Left cardiac atrium (tissue), 4 donors: ENCODE measurements around the gene BANF2. TPM values are rescaled to one million over a fixed set of nuclear protein-coding genes. Genes with fewer than 3 reads are reported as not detected.

Source experiments
- ATAC-seq, 2 donors: fragments of 200-7000 bp; cut with Tn5 transposase; one replicate each; pipeline ENCODE4 v1.9.1; 2020; ENCODE audit warnings: mild to moderate bottlenecking in 2 of 2, moderate library complexity in 2 of 2
- DNase-seq: peaks from one replicate; pipeline ENCODE4 v3.0.0-alpha.2; 2020
- intact Hi-C, 2 donors: fragments of 100-400 bp; cut with DNase I; formaldehyde crosslinking; loops; one replicate each; pipeline versions ENCODE4 v1.14.1 to v1.15.1; 2022 to 2023
- total RNA-seq, 2 donors: library from RNA; stranded (reverse); fragmentation: NEBNext Ultra II Directional; extraction: Animal tissue kit (Norgen Biotek cat#: 25700); gene quantifications; one replicate each; pipeline ENCODE4 v1.2.1, GENCODE V29; 2021
- donor health status: DM: no; HTN: yes; CAD: no.
- donor health status: DM: no; HTN: yes; CAD: no; lungs with severe emphysema.
- donor health status: DM: yes; HTN: yes; CAD: no.
- donor health status: Dilated cardiomyopathy.

The BANF2 gene
- total RNA-seq, 2 donors from 2014 or later: not detected

DNA sequence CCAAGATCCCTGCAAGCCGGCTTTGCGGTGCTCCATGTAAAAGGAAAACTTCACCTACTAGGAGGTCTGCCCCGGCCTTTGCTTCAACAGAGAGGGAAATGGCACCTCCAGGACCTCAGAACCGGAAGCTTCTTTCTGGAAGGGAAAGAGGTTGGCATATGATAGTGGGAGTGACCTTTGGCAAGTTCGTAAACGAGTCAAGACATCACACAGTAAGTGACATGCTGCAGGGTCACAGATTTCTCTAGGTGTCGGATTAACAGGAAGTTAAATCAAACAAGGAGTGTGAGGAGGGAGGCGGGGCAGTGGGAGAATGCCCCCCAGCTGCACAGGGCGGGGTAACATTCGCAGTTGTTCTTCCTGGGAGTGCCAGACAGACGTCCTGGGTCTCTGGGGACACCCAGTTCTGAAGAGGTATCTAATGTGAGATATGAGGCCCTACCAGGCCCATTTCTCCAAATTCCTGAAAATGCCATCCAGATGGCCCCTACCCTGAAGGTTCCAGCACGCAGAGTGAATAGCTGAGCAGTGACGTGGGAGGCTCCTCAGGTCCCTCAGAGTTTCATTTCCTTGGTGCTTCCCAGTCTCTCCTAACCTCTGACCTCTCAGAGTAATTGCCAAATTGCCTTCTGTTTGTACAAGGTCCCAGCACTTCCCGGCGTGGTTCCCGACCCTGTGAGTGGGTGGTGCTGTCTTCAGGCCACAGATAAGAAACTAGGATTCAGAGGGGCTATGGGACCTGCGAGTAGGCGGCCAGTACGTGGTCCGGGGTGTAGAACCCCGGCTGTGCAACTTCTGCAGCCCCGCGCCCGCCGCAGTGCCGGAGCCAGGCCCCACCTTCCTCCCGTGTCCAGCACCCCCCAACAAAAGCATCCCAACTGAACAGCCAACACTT, 19.6 kb upstream of the BANF2 start:
- intact Hi-C loops: loop anchor here (1.0 to 10.0 kb wide), 2 partner anchors 215 to 218 kb away; no protein-coding TSS in a partner anchor
- ATAC-seq (no peak), DNase-seq (peak; percentile 71)

- intact Hi-C loops: loop anchor here (1.0 to 10.0 kb wide), 2 partner anchors 214 to 217 kb away; no protein-coding TSS in a partner anchor
- ATAC-seq: peak; percentile 30 to 58
Observed at GRCh38 chr20:17680836-17681725, 18.7 kb upstream of the BANF2 start.

GRCh38 chr20:17681726-17682102, 18.1 kb upstream of the BANF2 start:
- intact Hi-C loops: loop anchor here in 1 of 2 donors (10.0 kb wide), 1 partner anchor 213 kb away; no protein-coding TSS in a partner anchor
- ATAC-seq (no peak), DNase-seq (no peak)

More at GRCh38 chr20:17680836-17681725, 18.7 kb upstream of the BANF2 start:
- DNase-seq: peak; percentile 89

GRCh38 chr20:17682103-17682888, 17.5 kb upstream of the BANF2 start, which contains the start of gene RRBP1:
Gene RRBP1, minus strand, starts transcription at chr20:17682242. Its CDS starts 21,735 bp downstream, at chr20:17660507.
- intact Hi-C loops: loop anchor here in 1 of 2 donors (10.0 kb wide), 1 partner anchor 213 kb away; no protein-coding TSS in a partner anchor
- DNase-seq: peak; percentile 99

GRCh38 chr20:17682889-17683198, 16.9 kb upstream of the BANF2 start:
- DNase-seq: no peak
- intact Hi-C loops: loop anchor here in 1 of 2 donors (10.0 kb wide), 1 partner anchor 212 kb away; no protein-coding TSS in a partner anchor
- no peak for ATAC-seq

More at GRCh38 chr20:17682103-17682888, 17.5 kb upstream of the BANF2 start, which contains the start of gene RRBP1:
- peak; percentile 95 to 97 for ATAC-seq

GRCh38 chr20:17683218-17684076, 16.3 kb upstream of the BANF2 start:
- ATAC-seq (no peak), DNase-seq (no peak)
- intact Hi-C loops: loop anchor here in 1 of 2 donors (10.0 kb wide), 1 partner anchor 211 kb away; no protein-coding TSS in a partner anchor

DNA sequence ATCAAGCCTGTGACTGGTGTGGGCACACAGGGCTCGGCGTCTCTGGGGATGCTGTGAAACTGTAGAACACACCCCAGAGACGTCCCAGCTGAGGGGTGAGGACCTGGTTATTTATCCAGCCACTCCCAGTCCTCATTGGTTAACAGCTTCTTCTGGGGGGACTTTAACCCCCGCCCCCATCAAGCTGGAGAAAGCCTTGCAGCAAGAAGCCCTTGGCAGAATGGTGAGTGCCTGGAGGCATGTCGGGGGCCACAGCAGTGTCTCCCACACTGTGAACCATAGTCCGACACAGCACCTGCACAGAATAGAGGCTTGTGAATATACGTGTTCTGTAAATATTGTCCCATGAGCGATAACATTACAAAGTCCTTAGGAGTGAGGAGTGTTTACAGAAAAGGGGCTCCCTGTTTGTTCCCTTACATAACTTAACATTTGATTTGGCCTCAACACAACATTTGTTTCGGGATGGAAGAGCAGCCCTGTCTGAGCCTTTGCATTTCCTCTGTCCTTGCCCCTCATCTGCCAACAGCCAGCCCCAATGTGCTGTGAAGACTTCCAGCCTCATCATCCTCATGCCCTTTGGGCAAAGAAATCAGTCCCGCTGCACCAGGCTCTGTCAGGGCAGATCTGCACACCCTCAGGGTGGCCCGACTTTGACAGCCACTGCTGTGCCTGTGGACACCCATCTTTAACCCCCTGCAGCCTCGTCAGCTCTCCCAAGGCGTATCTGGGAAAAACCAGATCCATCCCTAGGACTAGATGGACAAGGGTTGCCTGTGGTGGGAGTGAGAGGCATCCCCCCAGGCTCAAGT, 15.5 kb upstream of the BANF2 start:
- DNase-seq: no peak
- intact Hi-C loops: loop anchor here in 1 of 2 donors (10.0 kb wide), 1 partner anchor 211 kb away; no protein-coding TSS in a partner anchor
- ATAC-seq: no peak

- intact Hi-C loops: loop anchor here in 1 of 2 donors (10.0 kb wide), 1 partner anchor 210 kb away; no protein-coding TSS in a partner anchor
- no peak for DNase-seq
- no peak for ATAC-seq
Observed at GRCh38 chr20:17685168-17685567, 14.6 kb upstream of the BANF2 start.

DNA sequence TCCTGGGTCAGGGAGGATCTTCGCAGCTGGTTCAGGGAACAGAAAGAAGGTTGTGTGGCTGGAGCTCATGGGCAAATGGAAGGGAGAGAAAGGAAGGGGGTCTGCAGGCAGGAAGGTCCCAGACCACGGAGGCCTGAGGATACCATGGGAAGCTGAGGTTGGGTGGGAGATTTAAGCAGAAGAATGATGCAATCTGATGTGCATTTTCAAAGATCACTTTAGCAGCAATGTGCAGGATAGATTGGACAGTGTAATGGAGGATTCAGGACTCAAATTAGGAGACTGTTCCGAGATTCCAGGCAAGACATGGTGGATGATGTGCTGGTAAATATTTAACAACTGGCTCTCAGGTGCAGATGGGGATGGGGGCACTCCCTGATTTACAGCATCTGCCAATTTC, 12.0 kb upstream of the BANF2 start:
- ATAC-seq (no peak), DNase-seq (no peak)
- intact Hi-C loops: loop anchor here in 1 of 2 donors (10.0 kb wide), 1 partner anchor 207 kb away; no protein-coding TSS in a partner anchor

DNA sequence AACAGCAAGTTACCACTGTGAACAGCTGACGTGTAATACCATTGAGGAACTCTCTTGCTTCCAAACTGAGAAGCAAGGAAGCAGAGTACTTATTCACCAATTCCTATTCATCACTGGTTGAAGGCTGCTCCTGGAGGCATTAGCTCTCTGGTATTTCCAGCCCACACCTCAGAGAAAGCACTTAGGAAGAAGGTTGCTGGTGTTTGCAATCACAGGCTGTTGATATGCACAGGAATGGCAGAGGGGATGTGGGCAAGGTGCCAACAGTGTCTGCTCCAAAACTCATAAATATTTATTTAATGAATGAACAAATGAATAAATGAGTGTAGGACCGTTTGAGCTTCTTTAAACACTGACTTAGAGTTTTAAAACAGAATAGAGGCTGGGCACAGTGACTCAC, 10.8 kb upstream of the BANF2 start:
- intact Hi-C loops: loop anchor here in 1 of 2 donors (10.0 kb wide), 1 partner anchor 206 kb away; no protein-coding TSS in a partner anchor
- ATAC-seq (no peak), DNase-seq (no peak)

DNA sequence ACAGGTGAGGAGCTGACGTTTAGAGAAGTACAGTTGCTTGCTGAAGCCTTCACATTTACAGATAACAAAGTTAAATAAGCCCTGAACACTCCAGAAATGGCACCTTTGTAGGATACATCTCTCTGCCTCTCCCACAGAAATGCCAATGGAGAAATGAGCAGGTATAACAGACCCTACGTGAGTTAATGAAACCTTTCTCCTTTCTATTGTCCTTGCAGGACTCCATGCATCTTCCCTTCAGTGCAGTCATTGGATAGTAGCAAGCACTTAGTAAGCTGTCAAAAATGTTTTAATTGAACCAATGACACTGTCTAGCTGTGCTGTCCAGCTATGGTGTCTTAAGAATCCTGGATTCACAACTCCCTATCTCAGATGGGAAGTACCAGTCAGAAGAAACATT, 9.6 kb upstream of the BANF2 start:
- no peak for DNase-seq
- intact Hi-C loops: no loop called here

GRCh38 chr20:17691758-17692157, 8.0 kb upstream of the BANF2 start:
- ATAC-seq: no peak
- intact Hi-C loops: no loop called here

More for the DNA sequence above, 9.6 kb upstream of the BANF2 start:
- ATAC-seq: no peak

DNA sequence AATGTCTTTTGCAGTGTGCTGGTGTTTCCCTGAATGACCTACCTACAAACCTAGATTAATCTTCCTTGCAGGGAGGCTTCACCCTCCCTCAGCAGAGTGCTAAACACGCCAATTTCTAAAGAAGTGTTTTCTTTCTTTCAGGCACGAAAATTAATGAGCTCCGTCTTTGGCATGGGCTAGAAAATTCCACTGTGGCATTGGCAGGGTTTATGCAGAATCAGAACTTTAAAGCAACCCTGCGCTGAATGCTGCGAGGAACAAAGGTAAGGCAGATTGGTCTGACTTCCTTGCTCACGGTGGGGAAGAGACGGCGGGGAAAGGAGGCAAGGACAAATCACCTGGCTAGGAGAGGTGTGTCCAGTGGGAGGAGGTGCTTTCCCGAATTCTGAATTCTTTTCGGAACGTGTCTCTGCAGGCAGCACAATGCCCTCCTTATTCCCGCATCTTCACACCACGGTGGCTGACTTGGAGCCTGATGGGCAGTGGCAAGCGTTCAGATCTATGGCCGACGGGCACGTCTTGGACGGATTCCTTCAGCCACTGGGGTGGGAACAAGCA, 6.2 kb upstream of the BANF2 start:
- ATAC-seq (peak in 1 of 2 donors; percentile 35), DNase-seq (no peak)
- intact Hi-C loops: no loop called here

More at GRCh38 chr20:17691758-17692157, 8.0 kb upstream of the BANF2 start:
- no peak for DNase-seq

- intact Hi-C loops: no loop called here
- no peak for ATAC-seq
- DNase-seq: no peak
Observed at GRCh38 chr20:17694767-17695166, 5.0 kb upstream of the BANF2 start.

DNA sequence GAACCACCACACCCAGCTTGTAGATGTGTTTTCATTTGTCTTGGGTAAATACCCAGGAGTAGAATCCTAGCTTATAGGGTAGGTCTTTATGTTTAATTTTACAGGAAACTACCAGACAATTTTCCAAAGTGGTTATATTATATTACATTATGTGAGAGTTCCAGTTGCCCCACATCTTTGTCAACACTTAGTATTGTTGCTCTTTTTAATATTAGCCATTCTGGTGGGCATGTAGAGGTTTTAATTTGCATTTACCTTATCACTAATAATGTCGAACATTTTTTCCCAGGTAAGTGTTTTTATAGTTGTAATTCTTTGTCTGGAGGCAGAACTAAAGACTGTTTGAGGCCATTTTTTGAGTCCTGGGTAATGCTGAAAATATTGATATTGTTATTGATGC, 3.5 kb upstream of the BANF2 start:
- intact Hi-C loops: no loop called here
- no peak for ATAC-seq
- DNase-seq: no peak

GRCh38 chr20:17697171-17697570, 2.6 kb upstream of the BANF2 start:
- intact Hi-C loops: no loop called here
- ATAC-seq (no peak), DNase-seq (no peak)
